GM20431 (cell line): ENCODE data around the gene IGDCC3.

ENCODE experiments used
- in situ Hi-C: fragments of 300-500 bp; cut with MseI, MboI; formaldehyde crosslinking; loops from one replicate; pipeline ENCODE4 v1.15.0; 2020; ENCODE audit warnings: low sequenced_read_pairs; ENCODE audit not compliant: unreplicated experiment

Gene IGDCC3

GRCh38 chr15:65305776-65306175, 72.0 kb downstream of the IGDCC3 start:
- in situ Hi-C loops: no loop called here

- in situ Hi-C loops: no loop called here
These were observed 72.5 kb downstream of the IGDCC3 start for GRCh38 chr15:65305150-65305758.

GRCh38 chr15:65304381-65305149, 73.2 kb downstream of the IGDCC3 start, which contains the start of gene RNU5B-1:
RNU5B-1 (plus strand) TSS chr15:65304677.
- in situ Hi-C loops: no loop called here

- in situ Hi-C loops: no loop called here
These were observed 74.0 kb downstream of the IGDCC3 start for GRCh38 chr15:65303687-65304380.

GRCh38 chr15:65302061-65302460, 75.7 kb downstream of the IGDCC3 start:
- in situ Hi-C loops: no loop called here

GRCh38 chr15:65300924-65301441, 76.8 kb downstream of the IGDCC3 start:
- in situ Hi-C loops: no loop called here

GRCh38 chr15:65298731-65299130, 79.1 kb downstream of the IGDCC3 start:
- in situ Hi-C loops: loop anchor here (25.0 kb wide), 1 partner anchor 261 kb away; the partner anchor contains the start of genes MTFMT and SLC51B

GRCh38 chr15:65292938-65293518, 84.8 kb downstream of the IGDCC3 start:
- in situ Hi-C loops: loop anchor here (25.0 kb wide), 1 partner anchor 256 kb away; the partner anchor contains the start of genes MTFMT and SLC51B

- in situ Hi-C loops: loop anchor here (25.0 kb wide), 1 partner anchor 253 kb away; the partner anchor contains the start of genes MTFMT and SLC51B
These were observed 87.6 kb downstream of the IGDCC3 start for GRCh38 chr15:65290228-65290627.

GRCh38 chr15:65289261-65289854, 88.4 kb downstream of the IGDCC3 start:
- in situ Hi-C loops: loop anchor here (10.0 to 25.0 kb wide), 2 partner anchors 105 to 252 kb away; partner anchors contain the start of genes CLPX, MTFMT and SLC51B

GRCh38 chr15:65287520-65287855, 90.3 kb downstream of the IGDCC3 start:
- in situ Hi-C loops: loop anchor here (10.0 to 25.0 kb wide), 2 partner anchors 103 to 250 kb away; partner anchors contain the start of genes CLPX, MTFMT and SLC51B

GRCh38 chr15:65286704-65287519, 90.9 kb downstream of the IGDCC3 start, which contains the start of gene PARP16:
PARP16 (minus strand) TSS chr15:65286883; CDS start chr15:65286426, 457 bp downstream.
- in situ Hi-C loops: loop anchor here (10.0 to 25.0 kb wide), 2 partner anchors 102 to 250 kb away; partner anchors contain the start of genes CLPX, MTFMT and SLC51B

- in situ Hi-C loops: loop anchor here (10.0 to 25.0 kb wide), 2 partner anchors 101 to 249 kb away; partner anchors contain the start of genes CLPX, MTFMT and SLC51B
These were observed 91.6 kb downstream of the IGDCC3 start for GRCh38 chr15:65286069-65286703.

GRCh38 chr15:65285291-65286068, 92.3 kb downstream of the IGDCC3 start:
- in situ Hi-C loops: loop anchor here (10.0 to 25.0 kb wide), 2 partner anchors 101 to 248 kb away; partner anchors contain the start of genes CLPX, MTFMT and SLC51B

- in situ Hi-C loops: loop anchor here (25.0 kb wide), 1 partner anchor 241 kb away; the partner anchor contains the start of genes MTFMT and SLC51B
These were observed 99.3 kb downstream of the IGDCC3 start for GRCh38 chr15:65278480-65278879.
